ENCODE data around the gene CASQ1.

- TF ChIP-seq ATF2 (CRISPR knock-in tag; IDR thresholded peaks at IDR 0.05; ENCODE audit: borderline replicate concordance, low read depth) (no peak), TCF7 (CRISPR knock-in tag; IDR thresholded peaks at IDR 0.05; ENCODE audit: low read depth) (no peak), TEAD1 (CRISPR knock-in tag; IDR thresholded peaks at IDR 0.05) (no peak), ZNF512 (CRISPR knock-in tag; IDR thresholded peaks at IDR 0.05; ENCODE audit: borderline replicate concordance) (no peak), CTCF (IDR thresholded peaks at IDR 0.05) (no peak), CREM (CRISPR knock-in tag; IDR thresholded peaks at IDR 0.05) (no peak), E2F4 (CRISPR knock-in tag; IDR thresholded peaks at IDR 0.05; ENCODE audit: borderline replicate concordance, low read depth) (no peak), USF1 (CRISPR knock-in tag; IDR thresholded peaks at IDR 0.05) (no peak), FOXK1 (CRISPR knock-in tag; IDR thresholded peaks at IDR 0.05) (no peak), CREB1 (CRISPR knock-in tag; IDR thresholded peaks at IDR 0.05) (no peak), CBFB (CRISPR knock-in tag; IDR thresholded peaks at IDR 0.05; ENCODE audit: low read depth) (no peak), MXD4 (CRISPR knock-in tag; IDR thresholded peaks at IDR 0.05; ENCODE audit: borderline replicate concordance) (no peak), MAX (CRISPR knock-in tag; IDR thresholded peaks at IDR 0.05) (no peak)
Observed at GRCh38 chr1:160239582-160240299, 49.4 kb downstream of the CASQ1 start.

Data from WTC11 (cell line).